HUES48 (cell line): ENCODE measurements around the gene INTS15.
"Not testable (repeated sequence)": the region's sequence is repeated elsewhere in the genome, so short reads cannot be mapped to it uniquely, and the experiment has no call there.

Source experiments
- H3K27ac ChIP-seq: one replicate; pipeline ENCODE4 v1.7.0; 2013; ENCODE audit warnings: low read depth, low read length, inconsistent platforms
- H3K27me3 ChIP-seq: 2 replicates; pipeline ENCODE4 v1.6.1; 2013; ENCODE audit warnings: mild to moderate bottlenecking, low read length; ENCODE audit not compliant: control insufficient read depth, insufficient read depth
- H3K36me3 ChIP-seq: 2 replicates; pipeline ENCODE4 v1.6.1; 2013; ENCODE audit warnings: low read length; ENCODE audit not compliant: control insufficient read depth, insufficient read depth
- H3K4me1 ChIP-seq: 2 replicates; pipeline ENCODE4 v1.6.1; 2013; ENCODE audit warnings: mild to moderate bottlenecking, low read length; ENCODE audit not compliant: control insufficient read depth, insufficient read depth
- H3K4me3 ChIP-seq: 2 replicates; pipeline ENCODE4 v1.5.1; 2013; ENCODE audit warnings: mild to moderate bottlenecking, low read depth, low read length
- H3K9ac ChIP-seq: 2 replicates; pipeline ENCODE4 v1.6.1; 2013; ENCODE audit warnings: mild to moderate bottlenecking, low read depth, low read length, moderate library complexity
- H3K9me3 ChIP-seq: 2 replicates; pipeline ENCODE4 v1.6.1; 2013; ENCODE audit warnings: low read length; ENCODE audit not compliant: control insufficient read depth, insufficient read depth

The INTS15 gene

DNA sequence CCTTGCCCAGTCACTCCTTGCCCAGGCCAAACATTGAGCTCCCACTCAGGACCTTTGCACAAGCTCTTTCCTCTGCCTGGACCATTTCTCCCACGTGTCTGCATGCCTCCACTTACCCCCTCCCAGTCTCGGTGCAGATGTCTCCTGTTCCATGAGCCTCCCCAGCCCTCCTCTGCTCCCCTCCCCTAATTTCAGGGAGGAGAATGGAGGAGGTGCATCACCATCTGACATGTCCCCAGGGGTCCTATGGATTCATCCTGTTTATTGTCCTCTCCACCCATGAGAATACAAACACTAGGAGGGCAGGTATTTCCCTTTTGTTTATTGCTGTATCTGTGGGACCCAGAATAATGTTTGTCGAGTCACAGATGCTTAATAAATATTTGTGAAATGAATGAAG is 29.9 kb upstream of the INTS15 start:
- H3K4me1 ChIP-seq: peaks cover 7% of the 10 kb centered on the region
- no peak overlapping the region for H3K9ac ChIP-seq
- H3K36me3 ChIP-seq: no peaks in the 10 kb centered on the region
- H3K9me3 ChIP-seq: no peaks in the 10 kb centered on the region
- no peak overlapping the region for H3K4me3 ChIP-seq
- H3K27ac ChIP-seq: no peak overlapping the region
- H3K27me3 ChIP-seq: no peaks in the 10 kb centered on the region

DNA sequence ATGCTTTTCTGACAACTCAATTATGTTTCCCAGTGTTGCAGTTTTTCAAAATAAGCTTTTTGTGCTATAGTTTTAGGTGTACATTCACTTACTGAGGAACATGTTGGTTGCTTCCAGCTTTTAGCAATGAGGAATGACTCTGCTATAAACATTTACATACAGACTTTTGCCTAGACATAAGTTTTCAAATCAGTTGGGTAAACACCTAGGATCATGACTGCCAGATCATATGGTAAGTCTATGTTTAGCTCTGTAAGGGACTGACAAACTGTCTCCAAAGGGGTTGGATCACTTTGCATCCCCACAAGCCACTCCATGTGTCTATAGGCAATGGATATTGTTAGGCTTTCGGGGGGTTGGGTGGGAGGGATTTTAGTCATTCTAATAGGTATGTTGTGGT is 27.7 kb upstream of the INTS15 start:
- H3K4me1 ChIP-seq: peaks cover 7% of the 10 kb centered on the region
- no peaks in the 10 kb centered on the region for H3K36me3 ChIP-seq
- no peaks in the 10 kb centered on the region for H3K9me3 ChIP-seq
- H3K4me3 ChIP-seq: no peak overlapping the region
- H3K9ac ChIP-seq: no peak overlapping the region
- H3K27ac ChIP-seq: no peak overlapping the region
- no peaks in the 10 kb centered on the region for H3K27me3 ChIP-seq

DNA sequence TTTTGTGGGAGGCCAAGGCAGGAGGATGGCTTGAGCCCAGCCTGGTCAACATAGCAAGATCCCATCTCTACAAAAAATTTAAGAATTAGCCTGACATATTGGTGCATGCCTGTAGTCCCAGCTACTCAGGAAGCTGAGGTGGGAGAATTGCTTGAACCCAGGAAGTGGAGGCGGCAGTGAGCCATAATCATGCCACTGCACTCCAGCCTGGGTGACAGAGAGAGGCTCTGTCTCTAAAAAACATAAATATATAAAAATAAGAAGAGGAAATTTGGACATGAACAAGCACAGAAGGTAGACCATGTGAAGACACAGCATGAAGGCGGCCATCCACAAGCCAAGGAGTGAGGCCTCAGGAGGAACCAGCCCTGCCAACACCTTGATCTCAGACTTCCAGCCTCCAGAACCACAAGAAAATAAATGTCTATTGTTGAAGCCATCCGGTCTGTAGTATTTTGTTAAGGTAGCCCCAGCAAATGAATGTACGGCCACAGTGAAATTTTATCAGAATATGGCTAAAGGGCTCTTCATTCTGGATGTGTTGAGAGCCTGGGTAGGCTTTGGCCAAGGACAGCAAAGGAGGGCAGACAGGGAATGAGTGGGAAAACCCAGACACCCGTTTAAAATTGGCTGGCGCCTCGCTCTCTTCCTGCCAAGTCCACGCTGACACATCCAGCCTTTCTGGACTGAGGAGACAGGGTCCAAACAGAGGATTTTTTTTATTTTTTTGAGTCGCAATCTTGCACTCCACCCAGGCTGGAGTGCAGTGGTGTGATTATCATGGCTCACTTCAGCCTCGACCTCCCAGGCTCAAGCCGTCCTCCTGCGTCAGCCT is 25.7 kb upstream of the INTS15 start:
- H3K9ac ChIP-seq: no peak overlapping the region
- no peaks in the 10 kb centered on the region for H3K36me3 ChIP-seq
- H3K4me1 ChIP-seq: peaks cover 7% of the 10 kb centered on the region
- H3K27ac ChIP-seq: no peak overlapping the region
- no peaks in the 10 kb centered on the region for H3K27me3 ChIP-seq
- H3K4me3 ChIP-seq: no peak overlapping the region
- no peaks in the 10 kb centered on the region for H3K9me3 ChIP-seq

DNA sequence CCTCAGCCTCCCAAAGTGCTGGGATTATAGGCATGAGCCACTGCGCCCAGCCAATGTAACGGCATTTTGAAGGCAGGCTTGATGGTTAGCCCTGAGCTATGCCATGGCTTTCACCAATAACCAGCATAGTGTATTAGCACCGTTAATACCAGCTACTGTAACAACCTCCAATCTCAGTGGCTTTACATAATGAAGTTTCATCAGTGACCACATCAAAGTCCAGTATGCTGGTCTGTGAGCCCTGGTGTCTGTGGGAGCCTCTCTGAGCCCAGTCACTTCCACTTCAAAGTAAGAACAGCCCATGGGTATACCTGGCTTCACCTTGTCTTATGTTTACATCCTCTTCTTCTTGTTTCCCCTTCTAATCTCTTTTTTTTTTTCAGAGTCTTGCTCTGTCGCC is 24.2 kb upstream of the INTS15 start:
- no peaks in the 10 kb centered on the region for H3K36me3 ChIP-seq
- H3K27ac ChIP-seq: no peak overlapping the region
- no peaks in the 10 kb centered on the region for H3K9me3 ChIP-seq
- H3K9ac ChIP-seq: no peak overlapping the region
- H3K4me1 ChIP-seq: no peaks in the 10 kb centered on the region
- no peaks in the 10 kb centered on the region for H3K27me3 ChIP-seq
- no peak overlapping the region for H3K4me3 ChIP-seq

DNA sequence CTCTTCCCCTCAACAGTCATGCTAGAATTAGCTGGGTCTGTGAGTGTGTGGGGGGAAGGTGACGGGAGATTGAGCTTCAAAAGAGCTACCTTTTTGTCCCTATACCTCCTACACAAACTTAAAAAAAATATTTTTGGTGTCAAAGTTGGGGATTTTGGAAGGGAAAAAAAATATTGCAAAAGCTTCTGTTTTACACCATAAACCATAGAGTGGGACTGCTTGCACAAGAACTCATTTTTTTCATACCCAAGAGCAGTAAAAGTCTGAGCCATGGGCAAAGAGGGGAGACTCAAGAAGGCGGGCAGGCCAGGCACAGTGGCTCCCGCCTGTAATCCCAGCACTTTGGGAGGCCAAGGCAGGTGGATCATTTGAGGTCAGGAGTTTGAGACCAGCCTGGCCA is 21.9 kb upstream of the INTS15 start:
- Histone ChIP-seq H3K9ac (no peak overlapping the region), H3K4me3 (no peak overlapping the region), H3K9me3 (no peaks in the 10 kb centered on the region), H3K4me1 (no peaks in the 10 kb centered on the region), H3K27me3 (no peaks in the 10 kb centered on the region), H3K36me3 (no peaks in the 10 kb centered on the region), H3K27ac (no peak overlapping the region)

DNA sequence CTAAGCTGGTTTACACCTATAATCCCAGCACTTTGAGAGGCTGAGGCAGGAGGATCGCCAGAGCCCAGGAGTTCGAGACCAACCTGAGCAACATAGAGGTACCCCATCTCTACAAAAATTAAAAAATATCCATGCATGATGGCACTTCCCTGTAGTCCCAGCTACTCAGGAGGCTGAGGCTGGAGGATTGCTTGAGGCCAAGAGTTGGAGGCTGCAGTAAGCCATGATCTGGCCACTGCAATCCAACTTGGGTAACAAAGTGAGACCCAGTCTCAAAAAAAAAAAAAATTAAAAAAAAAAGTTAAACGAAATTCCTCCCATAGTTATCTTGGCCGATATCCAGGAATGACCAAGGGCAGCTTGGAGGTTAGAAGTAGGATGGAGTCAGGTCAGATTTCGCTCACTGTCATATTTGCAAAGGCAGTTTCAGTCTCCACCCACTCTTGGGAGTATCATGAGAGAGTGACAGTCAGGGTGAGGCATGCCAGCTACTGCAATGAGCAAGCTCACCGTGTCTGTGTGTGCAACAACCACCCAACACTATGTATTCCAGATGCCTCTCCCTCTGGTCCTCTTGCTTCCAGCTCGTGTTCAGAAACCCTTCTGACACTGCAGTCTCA is 18.6 kb upstream of the INTS15 start:
- Histone ChIP-seq H3K9me3 (no peaks in the 10 kb centered on the region), H3K27me3 (no peaks in the 10 kb centered on the region), H3K9ac (no peak overlapping the region), H3K36me3 (no peaks in the 10 kb centered on the region), H3K4me3 (no peak overlapping the region), H3K4me1 (no peaks in the 10 kb centered on the region), H3K27ac (no peak overlapping the region)

DNA sequence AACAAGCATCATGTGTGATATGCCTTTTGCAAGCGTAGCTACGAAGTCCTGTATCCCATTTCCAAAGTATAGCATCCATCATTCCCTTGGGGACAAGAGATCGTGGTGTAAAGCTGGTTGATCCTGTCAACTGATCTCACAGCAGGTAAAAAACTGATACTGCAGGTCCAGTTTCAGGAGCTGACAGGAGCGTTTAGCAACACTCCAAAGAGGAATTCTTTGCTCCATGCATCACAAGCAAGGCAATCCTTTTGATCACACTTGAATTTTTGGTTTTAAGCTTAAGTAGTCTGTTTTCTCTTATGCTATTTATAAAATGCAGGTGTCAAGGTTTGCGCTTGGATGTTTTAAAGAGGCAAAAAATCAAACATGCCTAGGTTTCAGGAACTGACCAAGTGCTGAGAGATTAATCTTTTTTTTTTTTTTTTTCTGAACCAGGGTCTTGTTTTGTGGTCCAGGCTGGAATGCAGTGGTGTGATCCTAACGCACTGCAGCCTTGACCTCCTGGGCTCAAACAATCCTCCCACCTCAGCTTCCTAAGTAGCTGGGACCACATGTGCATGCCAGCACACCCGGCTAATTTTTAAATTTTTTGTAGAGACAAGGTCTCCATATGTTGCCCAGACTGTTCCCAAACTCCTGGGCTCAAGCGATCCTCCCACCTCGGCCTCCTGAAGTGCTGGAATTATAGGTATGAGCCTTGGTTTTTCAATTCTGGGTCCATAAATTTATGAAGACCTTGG is 14.4 kb upstream of the INTS15 start:
- H3K9me3 ChIP-seq: no peaks in the 10 kb centered on the region
- no peak overlapping the region for H3K4me3 ChIP-seq
- no peaks in the 10 kb centered on the region for H3K27me3 ChIP-seq
- no peak overlapping the region for H3K9ac ChIP-seq
- peaks cover 5% of the 10 kb centered on the region for H3K36me3 ChIP-seq
- no peak overlapping the region for H3K27ac ChIP-seq
- no peaks in the 10 kb centered on the region for H3K4me1 ChIP-seq

DNA sequence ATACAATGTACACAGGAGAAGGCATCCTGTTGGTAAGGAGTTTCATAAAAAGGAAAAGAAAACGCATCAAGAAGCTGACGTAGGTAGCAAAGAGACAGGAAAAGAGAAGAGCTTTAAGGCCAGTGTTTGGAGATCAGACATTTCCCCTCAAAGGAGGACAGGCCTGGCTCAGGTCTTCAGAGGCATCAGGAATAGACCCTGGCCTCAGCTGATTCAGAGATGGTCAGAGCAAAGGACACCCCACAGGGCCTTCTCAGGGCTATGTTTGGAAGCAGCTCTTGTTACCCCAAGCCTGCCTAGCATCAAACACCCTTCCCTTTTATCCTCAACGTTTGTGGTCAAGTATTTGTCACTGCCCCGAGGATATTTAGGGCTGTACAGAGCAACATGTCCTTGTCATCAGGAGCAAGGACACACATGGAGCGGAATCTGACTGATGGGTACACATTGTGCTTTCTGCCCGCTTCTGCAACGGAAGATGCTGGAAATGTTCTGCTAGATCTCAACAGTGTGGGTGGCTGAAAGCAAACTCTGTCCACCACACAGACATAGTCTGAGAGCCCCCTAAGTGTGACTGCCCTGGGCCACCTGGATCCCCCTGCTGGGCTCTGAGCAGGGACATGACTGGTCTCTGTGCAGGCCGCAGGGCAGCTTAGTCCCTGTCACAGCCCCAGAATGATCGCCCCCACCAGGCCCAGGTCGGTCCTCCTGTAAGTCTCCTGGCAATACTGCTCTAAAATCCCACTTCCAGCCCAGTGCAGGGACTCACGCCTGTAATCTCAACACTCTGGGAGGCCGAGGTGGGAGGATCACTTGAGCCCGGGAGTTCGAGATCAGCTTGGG is 13.6 kb upstream of the INTS15 start:
- H3K9me3 ChIP-seq: no peaks in the 10 kb centered on the region
- H3K36me3 ChIP-seq: peaks cover 13% of the 10 kb centered on the region
- no peak overlapping the region for H3K27ac ChIP-seq
- no peaks in the 10 kb centered on the region for H3K27me3 ChIP-seq
- H3K4me1 ChIP-seq: no peaks in the 10 kb centered on the region
- no peak overlapping the region for H3K4me3 ChIP-seq
- no peak overlapping the region for H3K9ac ChIP-seq

DNA sequence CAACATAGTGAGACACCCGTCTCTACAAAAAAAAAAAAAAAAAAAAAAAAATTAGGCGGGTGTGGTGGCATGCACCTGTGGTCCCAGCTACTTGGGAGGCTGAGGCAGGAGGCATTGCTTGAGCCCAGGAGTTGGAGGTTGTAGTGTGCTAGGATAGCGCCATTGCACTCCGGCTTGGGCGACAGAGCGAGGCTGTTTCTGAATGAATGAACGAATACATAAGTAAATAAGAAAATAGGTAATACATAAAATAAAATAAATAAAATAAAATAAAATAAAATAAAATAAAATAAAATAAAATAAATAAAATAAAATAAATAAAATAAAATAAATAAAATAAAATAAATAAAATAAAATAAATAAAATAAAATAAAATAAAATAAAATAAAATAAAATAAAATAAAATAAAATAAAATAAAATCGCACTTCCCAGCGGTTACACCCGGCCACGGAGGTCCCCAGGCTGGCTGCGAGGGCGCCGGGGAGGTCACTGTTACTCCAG is 12.9 kb upstream of the INTS15 start:
- not testable (repeated sequence) for H3K27me3 ChIP-seq, H3K9me3 ChIP-seq, H3K4me1 ChIP-seq
- H3K4me3 ChIP-seq: peak overlapping the region; percentile 70
- H3K9ac ChIP-seq: peak overlapping the region; percentile 81; the same call in 1 of the 2 replicates
- peak overlapping the region; percentile 92 for H3K27ac ChIP-seq
- H3K36me3 ChIP-seq: peaks cover 20% of the 10 kb centered on the region

DNA sequence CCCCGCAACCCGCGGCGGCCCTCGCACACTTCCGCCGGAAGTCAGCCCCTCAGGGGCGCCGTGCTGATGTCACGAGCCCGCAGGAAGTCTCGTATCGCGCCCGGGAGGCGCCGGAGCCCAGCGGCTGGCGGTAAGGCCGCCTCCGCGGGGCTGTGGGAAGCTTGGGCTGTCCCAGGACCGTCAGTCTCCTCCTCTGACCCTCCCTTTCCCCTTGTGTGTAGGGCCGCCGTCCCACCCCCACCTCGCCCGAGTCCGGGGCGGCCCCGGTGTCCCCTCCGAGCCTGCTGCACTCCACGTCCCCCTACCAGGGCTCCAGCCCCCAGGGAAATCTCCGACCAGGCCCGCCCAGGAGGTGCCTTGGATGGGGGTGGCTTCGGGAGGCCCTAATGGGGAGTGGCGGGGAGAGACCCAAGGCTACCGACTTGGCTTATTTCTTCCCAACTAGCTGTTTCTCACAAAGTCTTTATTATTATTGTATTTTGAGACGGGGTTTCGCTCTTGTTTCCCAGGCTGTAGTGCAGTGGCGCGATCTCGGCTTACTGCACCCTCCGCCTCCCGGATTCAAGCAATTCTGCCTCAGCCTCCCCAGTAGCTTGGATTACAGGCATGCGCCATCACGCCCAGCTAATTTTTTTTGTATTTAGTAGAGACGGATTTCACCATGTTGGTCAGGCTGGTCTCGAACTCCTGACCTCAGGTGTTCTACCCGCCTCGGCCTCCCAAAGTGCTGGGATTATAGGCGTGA is 12.3 kb upstream of the INTS15 start, which contains the start of gene ZDHHC4:
TSS of gene ZDHHC4 (plus strand) at position 86 of the 745 bp plus-strand sequence. CDS start 3,108 bp downstream, outside the sequence.
- peak within 1 kb of the TSS; percentile 81 for H3K9ac ChIP-seq
- no peaks in the 10 kb centered on the region for H3K4me1 ChIP-seq
- H3K27ac ChIP-seq: peak within 1 kb of the TSS; percentile 92

More for the DNA sequence above, 12.3 kb upstream of the INTS15 start, which contains the start of gene ZDHHC4:
- no peaks in the 10 kb centered on the region for H3K27me3 ChIP-seq
- peaks cover 26% of the 10 kb centered on the region for H3K36me3 ChIP-seq
- no peaks in the 10 kb centered on the region for H3K9me3 ChIP-seq
- peak within 1 kb of the TSS; percentile 70 for H3K4me3 ChIP-seq
